Astrocyte (in vitro differentiated cells and primary cell): Measurements from ENCODE around the gene ZNF593.

Source experiments
- EZH2 ChIP-seq: IDR thresholded peaks from 2 replicates; pipeline ENCODE4 v1.6.1; 2012; ENCODE audit warnings: mild to moderate bottlenecking, low read length, inconsistent platforms; ENCODE audit not compliant: insufficient read depth
- TF ChIP-seq, protein P1 (sequence below): IDR thresholded peaks from 2 replicates; pipeline ENCODE4 v1.5.1; 2011; ENCODE audit warnings: low read depth, mild to moderate bottlenecking, inconsistent platforms, low read length, moderate library complexity; ENCODE audit not compliant: insufficient read depth

GRCh38 chr1:26161415-26162219 is 8.1 kb upstream of the ZNF593 start:
- TF ChIP-seq, protein P1, sequence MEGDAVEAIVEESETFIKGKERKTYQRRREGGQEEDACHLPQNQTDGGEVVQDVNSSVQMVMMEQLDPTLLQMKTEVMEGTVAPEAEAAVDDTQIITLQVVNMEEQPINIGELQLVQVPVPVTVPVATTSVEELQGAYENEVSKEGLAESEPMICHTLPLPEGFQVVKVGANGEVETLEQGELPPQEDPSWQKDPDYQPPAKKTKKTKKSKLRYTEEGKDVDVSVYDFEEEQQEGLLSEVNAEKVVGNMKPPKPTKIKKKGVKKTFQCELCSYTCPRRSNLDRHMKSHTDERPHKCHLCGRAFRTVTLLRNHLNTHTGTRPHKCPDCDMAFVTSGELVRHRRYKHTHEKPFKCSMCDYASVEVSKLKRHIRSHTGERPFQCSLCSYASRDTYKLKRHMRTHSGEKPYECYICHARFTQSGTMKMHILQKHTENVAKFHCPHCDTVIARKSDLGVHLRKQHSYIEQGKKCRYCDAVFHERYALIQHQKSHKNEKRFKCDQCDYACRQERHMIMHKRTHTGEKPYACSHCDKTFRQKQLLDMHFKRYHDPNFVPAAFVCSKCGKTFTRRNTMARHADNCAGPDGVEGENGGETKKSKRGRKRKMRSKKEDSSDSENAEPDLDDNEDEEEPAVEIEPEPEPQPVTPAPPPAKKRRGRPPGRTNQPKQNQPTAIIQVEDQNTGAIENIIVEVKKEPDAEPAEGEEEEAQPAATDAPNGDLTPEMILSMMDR: no peak
- no peak for TF ChIP-seq EZH2
